ENCODE measurements around the gene SDR39U1.
A peak's percentile ranks its signal among the peaks of the same experiment; 100 is the strongest.

The SDR39U1 gene

GRCh38 chr14:24416932-24417619, 25.5 kb downstream of the SDR39U1 start:
- H3K9me3 ChIP-seq: no peaks in the 10 kb centered on the region
- in situ Hi-C loops (cut with MboI; ENCODE audit: low sequenced_read_pairs): no loop called here

GRCh38 chr14:24416254-24416931, 26.2 kb downstream of the SDR39U1 start:
- Histone ChIP-seq H3K27me3 (ENCODE audit: low read depth) (no peaks in the 10 kb centered on the region), H3K4me1 (no peaks in the 10 kb centered on the region), H3K4me3 (no peak overlapping the region), H3K36me3 (replicated peaks) (no peaks in the 10 kb centered on the region), H3K9me3 (no peaks in the 10 kb centered on the region)
- no peak for DNase-seq (ENCODE audit: low spot score in 2 of 2)
- in situ Hi-C loops (cut with MboI; ENCODE audit: low sequenced_read_pairs): no loop called here

More at GRCh38 chr14:24416932-24417619, 25.5 kb downstream of the SDR39U1 start:
- Histone ChIP-seq H3K27me3 (ENCODE audit: low read depth) (no peaks in the 10 kb centered on the region), H3K4me3 (no peak overlapping the region), H3K36me3 (replicated peaks) (no peaks in the 10 kb centered on the region), H3K4me1 (no peaks in the 10 kb centered on the region)
- no peak for DNase-seq (ENCODE audit: low spot score in 2 of 2)

GRCh38 chr14:24415421-24416253, 26.9 kb downstream of the SDR39U1 start:
- Histone ChIP-seq H3K36me3 (replicated peaks) (no peaks in the 10 kb centered on the region), H3K4me3 (no peak overlapping the region)
- in situ Hi-C loops (cut with MboI; ENCODE audit: low sequenced_read_pairs): no loop called here

GRCh38 chr14:24414732-24415420, 27.7 kb downstream of the SDR39U1 start:
- Histone ChIP-seq H3K27me3 (ENCODE audit: low read depth) (no peaks in the 10 kb centered on the region), H3K4me1 (no peaks in the 10 kb centered on the region), H3K36me3 (replicated peaks) (no peaks in the 10 kb centered on the region), H3K4me3 (no peak overlapping the region), H3K9me3 (no peaks in the 10 kb centered on the region)
- no peak for DNase-seq (ENCODE audit: low spot score in 2 of 2)
- in situ Hi-C loops (cut with MboI; ENCODE audit: low sequenced_read_pairs): no loop called here

More at GRCh38 chr14:24415421-24416253, 26.9 kb downstream of the SDR39U1 start:
- no peaks in the 10 kb centered on the region for H3K9me3 ChIP-seq
- H3K27me3 ChIP-seq (ENCODE audit: low read depth): no peaks in the 10 kb centered on the region
- H3K4me1 ChIP-seq: no peaks in the 10 kb centered on the region
- DNase-seq (ENCODE audit: low spot score in 2 of 2): no peak

- Histone ChIP-seq H3K9me3 (no peaks in the 10 kb centered on the region), H3K4me1 (no peaks in the 10 kb centered on the region), H3K27me3 (ENCODE audit: low read depth) (no peaks in the 10 kb centered on the region), H3K36me3 (replicated peaks) (no peaks in the 10 kb centered on the region), H3K4me3 (no peak overlapping the region)
- in situ Hi-C loops (cut with MboI; ENCODE audit: low sequenced_read_pairs): no loop called here
- no peak for DNase-seq (ENCODE audit: low spot score in 2 of 2)
These were observed 28.5 kb downstream of the SDR39U1 start for GRCh38 chr14:24414077-24414476.

GRCh38 chr14:24411443-24412389, 30.9 kb downstream of the SDR39U1 start:
- peak; percentile 37 to 59 for DNase-seq (ENCODE audit: low spot score in 2 of 2)
- Histone ChIP-seq H3K9me3 (no peaks in the 10 kb centered on the region), H3K36me3 (replicated peaks) (no peaks in the 10 kb centered on the region), H3K27me3 (ENCODE audit: low read depth) (no peaks in the 10 kb centered on the region), H3K4me1 (no peaks in the 10 kb centered on the region), H3K4me3 (no peak overlapping the region)
- in situ Hi-C loops (cut with MboI; ENCODE audit: low sequenced_read_pairs): no loop called here

- Histone ChIP-seq H3K9me3 (no peaks in the 10 kb centered on the region), H3K4me3 (no peak overlapping the region), H3K36me3 (replicated peaks) (no peaks in the 10 kb centered on the region), H3K4me1 (peaks cover 3% of the 10 kb centered on the region; the same call in 1 of the 2 replicates), H3K27me3 (ENCODE audit: low read depth) (no peaks in the 10 kb centered on the region)
- in situ Hi-C loops (cut with MboI; ENCODE audit: low sequenced_read_pairs): no loop called here
- no peak for DNase-seq (ENCODE audit: low spot score in 2 of 2)
These were observed 32.6 kb downstream of the SDR39U1 start for GRCh38 chr14:24409956-24410355.

- H3K9me3 ChIP-seq: no peaks in the 10 kb centered on the region
- H3K4me1 ChIP-seq: peaks cover 11% of the 10 kb centered on the region
- H3K4me3 ChIP-seq: no peak overlapping the region
- no peaks in the 10 kb centered on the region for H3K36me3 ChIP-seq (replicated peaks)
- in situ Hi-C loops (cut with MboI; ENCODE audit: low sequenced_read_pairs): no loop called here
- no peak for DNase-seq (ENCODE audit: low spot score in 2 of 2)
- no peaks in the 10 kb centered on the region for H3K27me3 ChIP-seq (ENCODE audit: low read depth)
These were observed 33.4 kb downstream of the SDR39U1 start for GRCh38 chr14:24409192-24409591.

GRCh38 chr14:24408764-24409163, 33.8 kb downstream of the SDR39U1 start:
- no peaks in the 10 kb centered on the region for H3K27me3 ChIP-seq (ENCODE audit: low read depth)
- in situ Hi-C loops (cut with MboI; ENCODE audit: low sequenced_read_pairs): no loop called here
- no peak overlapping the region for H3K4me3 ChIP-seq
- no peaks in the 10 kb centered on the region for H3K36me3 ChIP-seq (replicated peaks)
- no peak for DNase-seq (ENCODE audit: low spot score in 2 of 2)
- H3K4me1 ChIP-seq: peaks cover 15% of the 10 kb centered on the region
- H3K9me3 ChIP-seq: no peaks in the 10 kb centered on the region

- no peaks in the 10 kb centered on the region for H3K27me3 ChIP-seq (ENCODE audit: low read depth)
- no peak overlapping the region for H3K4me3 ChIP-seq
- H3K4me1 ChIP-seq: peaks cover 15% of the 10 kb centered on the region
- in situ Hi-C loops (cut with MboI; ENCODE audit: low sequenced_read_pairs): no loop called here
- DNase-seq (ENCODE audit: low spot score in 2 of 2): no peak
- no peaks in the 10 kb centered on the region for H3K36me3 ChIP-seq (replicated peaks)
- no peaks in the 10 kb centered on the region for H3K9me3 ChIP-seq
These were observed 34.8 kb downstream of the SDR39U1 start for GRCh38 chr14:24407608-24408325.

- no peaks in the 10 kb centered on the region for H3K9me3 ChIP-seq
- in situ Hi-C loops (cut with MboI; ENCODE audit: low sequenced_read_pairs): no loop called here
- H3K4me1 ChIP-seq: peaks cover 15% of the 10 kb centered on the region
These were observed 36.2 kb downstream of the SDR39U1 start for GRCh38 chr14:24406416-24406815.

GRCh38 chr14:24404814-24405213, 37.8 kb downstream of the SDR39U1 start:
- H3K4me1 ChIP-seq: peaks cover 15% of the 10 kb centered on the region
- in situ Hi-C loops (cut with MboI; ENCODE audit: low sequenced_read_pairs): no loop called here
- H3K36me3 ChIP-seq (replicated peaks): no peaks in the 10 kb centered on the region
- H3K4me3 ChIP-seq: no peak overlapping the region
- no peaks in the 10 kb centered on the region for H3K27me3 ChIP-seq (ENCODE audit: low read depth)
- no peaks in the 10 kb centered on the region for H3K9me3 ChIP-seq
- no peak for DNase-seq (ENCODE audit: low spot score in 2 of 2)

More at GRCh38 chr14:24406416-24406815, 36.2 kb downstream of the SDR39U1 start:
- H3K27me3 ChIP-seq (ENCODE audit: low read depth): no peaks in the 10 kb centered on the region
- DNase-seq (ENCODE audit: low spot score in 2 of 2): no peak
- H3K4me3 ChIP-seq: no peak overlapping the region
- H3K36me3 ChIP-seq (replicated peaks): no peaks in the 10 kb centered on the region

Measured in HAP-1 (cell line).